GM12891 (cell line): ENCODE measurements around the gene RUNX3.

Experiments used
- DNase-seq: peaks from one replicate; pipeline ENCODE4 v3.0.0; 2011; ENCODE audit warnings: low spot score; ENCODE audit not compliant: insufficient read length
- FAIRE-seq: peaks from 2 replicates; lab custom pipeline; 2011; peaks lifted over from hg19 to GRCh38; lab: Jason Lieb, UNC
- PAX5 ChIP-seq: IDR thresholded peaks from 2 replicates; pipeline ENCODE4 v1.6.1; 2011; ENCODE audit warnings: low read length, moderate library complexity, mild to moderate bottlenecking; ENCODE audit not compliant: insufficient read depth, severe bottlenecking
- POLR2A ChIP-seq: IDR thresholded peaks from 2 replicates; pipeline ENCODE4 v1.6.1; 2011; ENCODE audit warnings: low read depth, low read length, control low read depth
- POLR2AphosphoS5 ChIP-seq: IDR thresholded peaks from 2 replicates; pipeline ENCODE4 v1.6.1; 2011; ENCODE audit warnings: low read depth, low read length, control low read depth
- POU2F2 ChIP-seq: IDR thresholded peaks from 2 replicates; pipeline ENCODE4 v1.6.1; 2011; ENCODE audit warnings: low read depth, mild to moderate bottlenecking, control low read depth, low read length, moderate library complexity
- SPI1 ChIP-seq: IDR thresholded peaks from 2 replicates; pipeline ENCODE4 v1.6.1; 2011; ENCODE audit warnings: low read depth, low read length, control low read depth
- TAF1 ChIP-seq: IDR thresholded peaks from 2 replicates; pipeline ENCODE4 v1.6.1; 2011; ENCODE audit warnings: low read depth, low read length, control low read depth

The RUNX3 gene

GRCh38 chr1:24890887-24891286 is 39.2 kb downstream of the RUNX3 start:
- no peak for DNase-seq
- FAIRE-seq, result no peak
- TF ChIP-seq POLR2A (no peak), TAF1 (no peak), POU2F2 (no peak), SPI1 (no peak), POLR2AphosphoS5 (no peak), PAX5 (no peak)

- TF ChIP-seq TAF1 (no peak), POLR2AphosphoS5 (no peak)
- DNase-seq (no peak), FAIRE-seq (no peak)
Observed at GRCh38 chr1:24888971-24889676, 41.0 kb downstream of the RUNX3 start.

DNA sequence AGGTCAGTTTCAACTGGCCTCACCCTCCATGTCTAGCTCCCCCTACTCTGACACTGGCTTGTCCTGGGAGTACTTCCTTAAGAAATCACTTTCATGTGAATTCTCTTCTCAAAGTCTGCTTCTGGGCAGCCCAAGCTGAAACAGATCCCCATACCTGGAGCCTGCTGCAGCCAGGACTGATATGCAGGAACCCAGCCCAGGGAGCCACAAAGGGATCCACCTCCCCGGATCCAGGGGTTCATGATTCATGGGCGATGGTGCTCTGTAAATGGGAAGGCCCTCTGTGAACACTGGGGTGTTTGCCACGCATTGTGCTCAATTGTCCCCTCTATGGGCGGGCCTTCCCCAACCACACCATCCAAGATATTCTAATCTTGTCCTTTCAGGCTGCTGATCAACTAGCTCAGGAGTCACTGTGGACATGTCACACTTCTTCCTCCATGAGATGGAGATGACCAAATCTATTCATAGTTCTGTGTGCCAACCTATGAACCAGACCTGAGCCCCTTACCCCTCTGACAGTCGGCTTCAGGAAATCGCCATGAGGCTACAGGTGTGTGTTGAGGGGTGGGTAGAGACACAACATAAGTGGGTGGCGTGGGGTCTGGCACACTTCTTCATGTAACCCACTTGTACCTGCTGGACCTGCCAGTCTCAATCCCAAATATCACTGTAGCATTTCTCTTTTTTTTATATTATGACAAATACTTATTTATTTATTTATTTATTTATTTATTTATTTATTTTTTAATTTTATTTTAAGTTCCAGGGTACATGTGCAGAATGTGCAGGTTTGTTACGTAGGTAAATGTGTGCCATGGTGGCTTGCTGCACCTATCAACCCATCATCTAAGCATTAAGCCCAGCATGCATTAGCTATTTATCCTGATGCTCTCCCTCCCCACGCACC is 41.8 kb downstream of the RUNX3 start:
- no peak for FAIRE-seq
- no peak for DNase-seq
- TF ChIP-seq SPI1, result no peak
- no peak for TF ChIP-seq POLR2A
- TF ChIP-seq PAX5, result no peak
- TF ChIP-seq TAF1, result no peak
- no peak for TF ChIP-seq POU2F2
- TF ChIP-seq POLR2AphosphoS5, result no peak

DNA sequence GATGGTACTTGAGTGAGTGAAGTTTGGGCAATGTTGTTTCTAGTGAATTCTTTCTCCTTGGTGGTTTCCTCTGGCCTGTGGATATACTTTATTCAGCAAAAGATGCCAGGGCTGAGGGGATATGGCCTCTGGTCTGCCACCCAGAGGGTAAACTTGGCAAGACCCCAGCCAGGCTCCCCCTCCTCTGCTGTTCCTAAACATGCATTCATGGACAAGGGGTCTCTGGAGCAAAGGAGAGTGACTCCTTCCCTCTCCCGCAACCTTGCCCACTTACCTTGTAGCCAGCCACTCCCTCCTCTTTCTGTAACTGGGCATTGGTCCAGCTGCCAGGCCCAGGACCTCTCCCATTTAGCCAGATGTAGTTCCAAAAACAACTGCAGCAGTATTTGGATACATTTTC is 43.8 kb downstream of the RUNX3 start:
- no peak for TF ChIP-seq POLR2AphosphoS5
- TF ChIP-seq POLR2A, result no peak
- TF ChIP-seq PAX5, result no peak
- TF ChIP-seq POU2F2, result no peak
- no peak for TF ChIP-seq SPI1
- no peak for TF ChIP-seq TAF1
- FAIRE-seq (no peak), DNase-seq (no peak)

- no peak for FAIRE-seq
- DNase-seq, result no peak
- TF ChIP-seq PAX5 (no peak), SPI1 (no peak), POLR2A (no peak), POLR2AphosphoS5 (no peak), TAF1 (no peak), POU2F2 (no peak)
Observed at GRCh38 chr1:24884751-24885150, 45.3 kb downstream of the RUNX3 start.

- FAIRE-seq (no peak), DNase-seq (no peak)
- no peak for TF ChIP-seq SPI1
- no peak for TF ChIP-seq POLR2A
- TF ChIP-seq TAF1, result no peak
- no peak for TF ChIP-seq POU2F2
- no peak for TF ChIP-seq PAX5
- no peak for TF ChIP-seq POLR2AphosphoS5
Observed at GRCh38 chr1:24881034-24881433, 49.0 kb downstream of the RUNX3 start.

DNA sequence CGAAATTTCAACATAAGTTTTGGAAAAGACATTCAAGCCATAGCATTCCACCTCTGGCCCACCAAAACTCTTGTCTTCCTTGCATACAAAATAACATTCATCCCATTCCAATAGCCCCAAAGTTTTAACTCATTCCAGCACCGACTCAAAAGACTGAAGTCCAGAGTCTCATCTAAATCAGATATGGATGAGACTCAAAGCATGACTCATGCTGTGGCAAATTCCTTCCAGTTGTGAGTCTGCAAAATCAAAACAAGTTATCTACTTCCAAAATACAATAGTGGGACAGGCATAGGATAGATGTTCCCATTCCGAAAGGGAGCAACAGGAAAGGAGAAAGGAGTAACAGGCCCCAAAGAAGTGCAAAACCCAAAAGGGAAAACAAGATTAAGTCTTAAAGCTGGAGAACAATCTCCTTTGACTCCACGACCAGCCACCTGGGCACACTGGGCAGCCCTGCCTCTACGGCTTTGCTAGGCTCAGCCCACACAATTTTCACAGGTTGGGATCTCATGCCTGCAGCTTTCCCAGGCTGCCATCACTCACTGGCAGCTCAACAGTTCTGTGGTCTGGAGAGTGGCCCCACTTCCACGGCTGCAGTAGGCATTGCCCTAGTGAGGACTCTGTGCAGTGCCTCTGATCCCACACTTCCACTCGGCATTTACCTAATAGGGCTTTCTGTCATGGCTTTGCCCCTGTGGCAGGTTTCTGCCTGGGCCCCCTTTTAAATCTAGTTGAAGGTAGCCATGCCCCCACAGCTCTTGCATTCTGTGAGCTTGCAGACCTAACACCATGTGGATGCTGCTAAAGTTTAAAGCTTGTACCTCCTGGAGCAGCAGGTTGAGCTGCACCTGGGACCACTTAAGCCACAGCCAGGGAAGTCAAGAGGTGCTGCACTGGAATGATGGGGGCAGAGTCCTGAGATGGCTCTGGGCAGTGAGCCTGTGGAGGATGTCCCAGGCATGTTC is 51.0 kb downstream of the RUNX3 start:
- no peak for DNase-seq
- no peak for FAIRE-seq
- TF ChIP-seq POU2F2, result no peak
- no peak for TF ChIP-seq SPI1
- no peak for TF ChIP-seq PAX5
- no peak for TF ChIP-seq POLR2A
- TF ChIP-seq POLR2AphosphoS5, result no peak
- TF ChIP-seq TAF1, result no peak

DNA sequence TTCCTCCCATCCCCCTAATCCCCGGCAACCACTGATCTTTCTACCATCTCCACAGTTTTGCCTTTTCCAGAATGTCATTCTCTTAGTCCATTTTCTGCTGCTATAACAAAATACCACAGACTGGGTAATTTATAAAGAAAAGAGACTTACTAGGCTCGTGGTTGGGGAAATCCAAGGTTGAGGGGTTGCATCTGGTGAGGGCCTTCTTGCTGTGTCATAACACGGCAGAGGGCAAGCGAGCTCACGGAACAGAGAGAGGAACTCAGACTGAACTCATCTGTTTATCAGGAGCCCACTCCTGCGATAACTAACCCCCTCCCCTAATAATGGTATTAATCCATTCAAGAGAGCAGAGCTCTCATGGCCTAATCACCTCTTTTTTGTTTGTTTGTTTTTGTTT is 52.0 kb downstream of the RUNX3 start:
- TF ChIP-seq POU2F2 (no peak), POLR2A (no peak), TAF1 (no peak), POLR2AphosphoS5 (no peak), SPI1 (no peak), PAX5 (no peak)
- FAIRE-seq (no peak), DNase-seq (no peak)
